CD4-positive, alpha-beta T cell treated with Interleukin-10 for 1 hour (primary cell): ENCODE data around the gene SGCD.

ENCODE experiments used
- DNase-seq: peaks from one replicate; pipeline ENCODE4 v3.0.0-alpha.2; 2020

Gene SGCD

DNA sequence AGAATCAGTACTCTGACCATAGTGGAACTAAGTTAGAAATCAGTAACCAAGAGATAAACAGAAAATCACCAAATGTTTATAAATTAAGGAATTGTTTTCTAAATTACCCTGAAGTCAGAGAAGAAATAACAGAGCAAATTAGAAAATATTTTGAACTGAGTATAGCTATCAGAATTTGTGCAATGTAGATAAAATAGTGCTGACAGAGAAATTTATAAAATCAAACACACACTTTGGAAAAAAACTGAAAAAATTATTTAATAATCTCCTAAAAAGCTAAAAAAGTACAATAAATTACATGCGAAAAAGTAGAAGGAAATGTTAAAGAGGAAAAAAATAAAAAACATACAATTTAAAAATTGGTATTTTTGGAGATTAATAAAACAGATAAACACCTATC, 486.0 kb downstream of the SGCD start:
- DNase-seq, result no peak

DNA sequence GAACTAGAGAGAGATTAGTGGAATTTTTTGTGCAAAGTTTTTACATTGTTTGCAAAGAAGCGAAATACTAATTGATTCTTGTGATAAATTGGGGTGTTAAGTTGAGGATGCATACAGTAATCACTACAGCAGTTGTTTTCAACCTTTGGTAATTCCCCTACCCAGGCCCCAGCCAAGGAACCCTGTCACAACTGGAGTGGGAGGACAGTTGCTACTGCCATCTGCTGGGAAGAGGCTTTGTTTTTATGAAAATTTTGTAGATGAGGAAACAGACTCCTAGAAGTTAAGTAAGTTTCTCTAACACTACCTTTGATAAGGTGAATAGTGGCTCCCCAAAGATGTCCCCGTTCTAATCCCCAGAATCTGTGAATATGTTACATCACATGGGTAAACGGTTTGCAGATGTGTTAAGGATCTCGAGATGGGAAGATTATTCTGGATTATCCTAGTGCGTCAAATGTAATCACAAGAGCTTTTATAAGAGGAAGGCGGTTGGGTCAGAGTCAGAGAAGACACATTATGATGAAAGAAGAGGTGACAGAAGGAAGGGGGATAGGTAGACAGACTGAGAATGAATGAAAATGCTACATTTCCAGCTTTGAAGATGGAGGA, 489.1 kb downstream of the SGCD start:
- DNase-seq, result peak; percentile 11
